ENCODE data around the gene CARNS1.

CARNS1 gene

GRCh38 chr11:67375320-67376055 lies 40.0 kb upstream of the CARNS1 start:
- in situ Hi-C loops (cut with MboI; ENCODE audit: low sequenced_read_pairs) = no loop called here

GRCh38 chr11:67376063-67376820 lies 39.2 kb upstream of the CARNS1 start:
- in situ Hi-C loops (cut with MboI; ENCODE audit: low sequenced_read_pairs) = no loop called here

DNA sequence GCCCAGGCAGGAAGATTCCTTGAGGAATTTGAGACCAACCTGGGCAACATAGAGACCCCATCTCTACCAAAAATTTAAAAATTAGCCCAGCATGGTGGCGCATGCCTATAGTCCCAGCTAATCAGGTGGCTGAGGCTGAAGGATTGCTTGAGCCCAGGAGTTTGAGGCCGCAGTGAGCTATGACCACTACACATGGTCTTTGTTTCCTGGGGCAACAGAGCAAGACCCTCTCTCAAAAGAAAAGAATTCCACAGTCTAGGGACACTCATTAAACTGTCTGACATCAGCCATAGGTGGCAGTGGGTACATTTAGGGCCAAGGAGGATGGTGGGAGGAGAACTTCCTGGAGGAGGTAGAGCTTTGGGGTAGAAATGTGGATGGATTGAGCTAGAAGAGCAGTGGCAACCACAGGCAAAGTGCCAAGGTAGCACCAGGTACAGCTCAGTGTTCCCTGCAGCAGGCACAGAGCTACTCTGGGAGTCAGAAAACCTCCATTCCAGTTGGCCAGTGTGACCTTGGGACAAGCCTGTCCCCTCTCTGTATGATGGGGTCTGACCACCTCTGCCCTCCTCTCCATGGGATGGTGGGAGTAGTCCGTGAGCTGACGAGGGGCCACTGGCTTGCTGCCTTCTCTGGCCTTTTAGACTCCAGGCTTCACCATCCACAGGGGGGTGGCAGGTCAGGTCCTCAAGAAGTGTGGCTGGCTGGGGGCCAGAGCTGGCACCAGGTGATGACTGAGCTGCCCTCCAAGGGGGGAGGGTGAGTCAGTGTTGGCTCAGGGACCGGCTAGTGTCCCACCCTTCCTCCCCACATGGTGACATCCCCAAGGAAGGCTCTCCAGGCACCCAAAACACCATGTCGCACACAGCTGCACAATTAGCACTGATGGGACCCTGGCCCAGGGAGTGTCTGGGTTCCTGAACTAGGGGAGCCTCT lies 38.3 kb upstream of the CARNS1 start:
- in situ Hi-C loops (cut with MboI; ENCODE audit: low sequenced_read_pairs) = no loop called here

- in situ Hi-C loops (cut with MboI; ENCODE audit: low sequenced_read_pairs) = no loop called here
Measured at GRCh38 chr11:67378544-67378943, 36.9 kb upstream of the CARNS1 start.

DNA sequence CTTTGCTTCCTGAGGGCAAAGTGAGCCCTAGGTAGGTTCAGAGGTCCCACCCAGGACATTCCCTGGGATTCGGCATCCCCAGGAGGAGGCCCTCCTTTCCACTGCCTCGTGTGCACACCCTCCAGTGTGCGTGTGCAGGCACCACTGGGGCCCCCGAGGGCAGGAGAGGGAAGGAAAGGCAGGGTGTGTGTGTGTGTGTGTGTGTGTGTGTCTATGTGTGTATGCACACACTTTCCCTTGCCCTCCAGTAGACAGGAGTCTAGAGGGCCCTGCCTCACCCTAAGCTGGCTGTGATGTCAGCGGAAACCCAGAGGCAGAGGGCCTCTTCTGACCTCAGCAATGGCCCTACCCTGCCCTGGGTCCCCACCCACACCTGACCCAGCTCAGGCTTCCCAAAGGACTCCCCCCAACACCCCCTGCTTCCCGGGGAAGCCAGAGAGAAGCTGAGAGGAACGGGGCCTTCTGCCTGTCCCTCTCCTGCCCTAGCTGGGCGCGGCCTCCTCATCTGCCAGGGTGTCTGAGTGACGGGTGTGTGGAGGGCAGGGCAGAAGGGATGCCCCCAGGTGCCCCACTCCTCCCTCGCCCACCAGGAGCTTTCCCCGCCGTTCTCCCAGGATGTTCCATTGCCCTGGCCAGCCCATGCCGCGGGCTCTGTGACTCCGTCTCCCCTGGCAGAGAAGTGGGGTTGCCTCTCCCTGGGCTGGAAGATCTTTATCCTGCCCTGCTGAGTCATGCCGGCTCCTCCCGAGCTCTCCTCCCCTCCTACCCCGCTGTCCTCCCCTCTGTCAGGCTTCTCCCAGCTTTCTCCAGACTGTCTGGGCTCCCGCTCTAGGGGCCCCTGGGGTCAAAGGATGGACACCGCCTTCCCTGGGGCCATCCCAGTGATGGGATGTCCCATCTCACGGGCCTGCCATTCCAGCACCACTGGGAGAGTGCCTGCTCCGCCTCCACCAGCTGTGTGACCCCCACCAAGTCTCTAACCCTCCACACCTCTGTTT lies 36.1 kb upstream of the CARNS1 start:
- in situ Hi-C loops (cut with MboI; ENCODE audit: low sequenced_read_pairs) = no loop called here

- in situ Hi-C loops (cut with MboI; ENCODE audit: low sequenced_read_pairs) = no loop called here
Measured at GRCh38 chr11:67381244-67381972, 34.1 kb upstream of the CARNS1 start.

DNA sequence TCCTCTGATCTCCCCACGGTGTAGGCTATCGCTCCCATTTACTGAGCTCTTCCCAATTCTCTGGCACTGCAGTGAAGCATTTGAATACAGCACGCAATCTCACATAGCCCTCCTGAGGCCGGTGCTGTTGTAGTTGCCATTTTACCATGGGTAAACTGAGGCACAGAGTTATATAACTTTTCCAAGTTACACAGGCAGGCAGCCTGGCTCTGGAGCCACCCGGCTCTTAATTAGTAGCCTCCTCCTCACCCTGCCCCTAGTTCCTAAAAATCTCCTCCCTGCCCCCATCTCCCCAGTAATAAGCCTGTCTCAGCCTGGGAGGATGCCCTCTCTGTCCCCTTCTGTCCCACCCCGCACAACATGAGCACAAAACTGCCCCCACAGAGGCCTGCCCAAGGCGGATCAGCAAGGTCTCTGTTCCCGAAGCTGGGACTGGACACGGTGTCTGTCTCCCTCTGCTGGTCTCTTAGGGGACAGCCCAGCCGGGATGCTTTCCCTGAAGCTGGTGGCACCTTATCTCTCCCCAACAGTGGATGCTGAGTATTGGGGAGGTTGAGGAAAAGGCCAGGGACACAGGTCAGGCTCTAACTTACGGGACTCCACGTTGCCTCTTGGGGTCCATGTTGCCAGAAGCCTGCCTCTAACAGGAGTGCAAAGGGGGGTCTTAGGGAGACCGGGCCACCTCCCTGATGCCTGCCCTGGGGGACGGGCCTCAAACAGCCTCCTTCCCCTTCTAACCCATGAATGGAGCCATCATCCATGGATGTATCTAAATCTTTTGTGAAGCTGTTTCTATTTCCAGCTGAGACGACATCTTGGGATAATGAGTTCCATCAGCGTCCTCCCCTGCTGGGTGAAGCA lies 33.0 kb upstream of the CARNS1 start:
- in situ Hi-C loops (cut with MboI; ENCODE audit: low sequenced_read_pairs) = no loop called here

- in situ Hi-C loops (cut with MboI; ENCODE audit: low sequenced_read_pairs) = no loop called here
Measured at GRCh38 chr11:67384851-67385366, 30.6 kb upstream of the CARNS1 start.

DNA sequence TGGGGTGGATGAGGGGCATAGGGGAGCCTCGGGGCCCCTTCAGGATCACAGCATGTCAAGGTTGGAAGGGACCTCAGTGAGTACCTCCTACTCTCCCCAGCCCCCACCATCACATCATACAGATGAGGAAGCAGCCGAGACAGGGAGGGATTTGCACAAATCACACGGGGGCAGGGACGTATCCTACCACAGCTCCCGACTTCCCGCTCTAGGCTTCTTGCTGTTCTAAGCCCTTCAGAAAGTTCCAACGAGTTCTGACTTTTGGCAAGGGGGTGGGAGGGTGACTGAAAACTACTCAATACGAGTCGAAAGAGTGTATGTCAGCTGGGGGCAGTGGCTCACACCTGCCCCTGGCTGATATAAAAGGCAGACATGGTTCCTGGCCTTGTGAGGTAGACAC lies 28.4 kb upstream of the CARNS1 start:
- in situ Hi-C loops (cut with MboI; ENCODE audit: low sequenced_read_pairs) = no loop called here

- in situ Hi-C loops (cut with MboI; ENCODE audit: low sequenced_read_pairs) = no loop called here
Measured at GRCh38 chr11:67387518-67387917, 28.0 kb upstream of the CARNS1 start.

GRCh38 chr11:67389477-67389876 lies 26.0 kb upstream of the CARNS1 start:
- in situ Hi-C loops (cut with MboI; ENCODE audit: low sequenced_read_pairs) = no loop called here

DNA sequence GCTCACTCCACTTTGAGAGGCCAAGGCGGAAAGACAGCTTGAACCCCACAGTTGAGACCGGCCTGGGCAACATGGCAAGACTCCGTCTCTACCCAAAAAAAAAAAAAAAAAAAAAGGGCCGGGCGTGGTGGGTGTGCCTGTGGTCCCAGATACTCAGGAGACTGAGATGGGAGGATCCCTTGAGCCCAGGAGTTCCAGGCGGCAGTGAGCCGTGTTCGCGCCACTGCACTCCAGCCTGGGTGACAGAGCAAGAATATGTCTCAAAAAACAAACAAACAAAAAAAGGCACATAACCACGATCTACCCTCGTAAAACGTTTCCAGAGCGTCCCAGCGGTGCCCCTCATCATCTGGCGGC lies 24.6 kb upstream of the CARNS1 start:
- in situ Hi-C loops (cut with MboI; ENCODE audit: low sequenced_read_pairs) = no loop called here

DNA sequence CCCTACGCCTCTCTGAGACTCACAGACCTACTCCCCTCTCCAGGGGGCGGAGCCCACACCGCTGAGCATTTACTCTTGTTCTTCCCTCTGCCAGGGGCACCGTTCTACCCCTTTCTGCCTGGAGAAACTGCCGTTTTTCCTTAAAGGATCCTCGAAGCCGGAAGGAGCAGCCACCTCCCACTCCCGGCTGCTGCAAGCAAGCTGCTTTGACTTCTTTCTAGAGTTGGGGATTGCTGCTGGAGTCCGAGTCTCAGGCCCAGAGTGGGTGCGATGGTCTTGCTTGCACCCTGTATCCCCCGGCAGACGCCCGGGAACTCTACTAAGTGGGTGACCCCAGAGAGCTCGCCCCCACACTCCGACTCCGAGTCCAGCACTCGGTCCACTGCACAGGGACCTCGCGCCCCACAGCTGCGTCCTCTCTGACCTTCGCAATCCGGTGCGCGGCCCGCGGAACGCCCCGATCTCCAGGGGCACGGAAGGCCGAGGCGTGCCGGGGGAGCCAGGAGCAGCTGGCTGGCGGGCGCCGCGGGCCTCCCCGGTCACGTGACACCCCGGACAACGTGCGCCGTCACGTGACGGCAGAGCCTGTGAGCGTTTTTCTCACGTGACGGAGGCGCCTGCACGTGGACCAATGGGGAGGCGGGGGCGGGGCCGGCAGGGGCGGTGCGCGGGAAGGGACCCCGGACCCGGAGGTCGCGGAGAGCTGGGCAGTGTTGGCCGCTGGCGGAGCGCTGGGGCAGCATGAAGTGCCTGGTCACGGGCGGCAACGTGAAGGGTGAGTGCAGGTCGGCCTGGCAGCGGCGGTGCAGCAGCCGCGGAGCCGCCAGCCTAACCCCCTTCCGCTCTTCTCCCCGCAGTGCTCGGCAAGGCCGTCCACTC lies 23.9 kb upstream of the CARNS1 start, which contains the start of gene RAD9A:
Gene RAD9A, plus strand, starts transcription at position 683 of the 879 bp plus-strand sequence. Its CDS starts 59 bp downstream, at position 742.
- in situ Hi-C loops (cut with MboI; ENCODE audit: low sequenced_read_pairs) = no loop called here

- in situ Hi-C loops (cut with MboI; ENCODE audit: low sequenced_read_pairs) = no loop called here
Measured at GRCh38 chr11:67392183-67392715, 23.2 kb upstream of the CARNS1 start.

GRCh38 chr11:67393437-67393836 lies 22.0 kb upstream of the CARNS1 start:
- in situ Hi-C loops (cut with MboI; ENCODE audit: low sequenced_read_pairs) = no loop called here

DNA sequence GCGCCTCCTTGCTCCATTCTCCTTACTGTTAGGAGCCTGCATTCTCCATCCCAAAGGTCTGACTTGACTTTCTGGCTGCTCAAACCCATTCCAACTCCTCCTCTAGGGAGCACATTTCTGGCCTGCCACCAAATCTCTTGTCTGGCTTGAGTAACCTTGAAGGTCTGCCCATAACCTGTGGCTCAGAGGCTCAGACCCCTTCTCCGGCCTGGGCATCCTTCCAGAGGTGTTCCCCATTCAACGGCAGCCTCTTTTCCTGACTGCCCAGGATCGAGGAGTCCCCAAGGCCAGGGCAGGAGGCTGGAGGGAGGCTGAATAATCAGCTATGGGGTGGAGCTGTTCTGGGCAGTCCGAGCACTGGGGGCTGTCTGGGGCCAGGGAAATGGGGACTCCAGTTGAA lies 21.5 kb upstream of the CARNS1 start:
- in situ Hi-C loops (cut with MboI; ENCODE audit: low sequenced_read_pairs) = no loop called here
